Measurements from ENCODE around the gene DHTKD1.
"Not testable (repeated sequence)": the region's sequence is repeated elsewhere in the genome, so short reads cannot be mapped to it uniquely, and the experiment has no call there.

The DHTKD1 gene

GRCh38 chr10:12088919-12089318, 20.2 kb downstream of the DHTKD1 start:
- DNase-seq (ENCODE audit: low read depth), result no peak
- no peak for TF ChIP-seq CTCF (conservative IDR thresholded peaks at IDR 0.05; ENCODE audit: low read depth, low read length)
- H3K4me3 ChIP-seq (ENCODE audit: low read length), result no peak overlapping the region

GRCh38 chr10:12091421-12091820, 22.7 kb downstream of the DHTKD1 start:
- no peak for TF ChIP-seq CTCF (conservative IDR thresholded peaks at IDR 0.05; ENCODE audit: low read depth, low read length)
- DNase-seq (ENCODE audit: low read depth), result no peak
- no peak overlapping the region for H3K4me3 ChIP-seq (ENCODE audit: low read length)

GRCh38 chr10:12097361-12097760, 28.6 kb downstream of the DHTKD1 start:
- not testable (repeated sequence) for DNase-seq (ENCODE audit: low read depth); H3K4me3 ChIP-seq (ENCODE audit: low read length)

GRCh38 chr10:12097791-12098190, 29.0 kb downstream of the DHTKD1 start:
- TF ChIP-seq CTCF (conservative IDR thresholded peaks at IDR 0.05; ENCODE audit: low read depth, low read length), result no peak
- no peak overlapping the region for H3K4me3 ChIP-seq (ENCODE audit: low read length)
- DNase-seq (ENCODE audit: low read depth), result no peak

GRCh38 chr10:12098966-12099365, 30.2 kb downstream of the DHTKD1 start:
- no peak for DNase-seq (ENCODE audit: low read depth)
- no peak overlapping the region for H3K4me3 ChIP-seq (ENCODE audit: low read length)
- TF ChIP-seq CTCF (conservative IDR thresholded peaks at IDR 0.05; ENCODE audit: low read depth, low read length), result no peak

GRCh38 chr10:12103802-12104201, 35.0 kb downstream of the DHTKD1 start:
- H3K4me3 ChIP-seq (ENCODE audit: low read length), result no peak overlapping the region
- no peak for TF ChIP-seq CTCF (conservative IDR thresholded peaks at IDR 0.05; ENCODE audit: low read depth, low read length)
- DNase-seq (ENCODE audit: low read depth), result no peak

- no peak for TF ChIP-seq CTCF (conservative IDR thresholded peaks at IDR 0.05; ENCODE audit: low read depth, low read length)
- H3K4me3 ChIP-seq (ENCODE audit: low read length), result no peak overlapping the region
- DNase-seq (ENCODE audit: low read depth), result no peak
Observed at GRCh38 chr10:12107781-12108180, 39.0 kb downstream of the DHTKD1 start.

GRCh38 chr10:12109286-12109685, 40.5 kb downstream of the DHTKD1 start:
- no peak for TF ChIP-seq CTCF (conservative IDR thresholded peaks at IDR 0.05; ENCODE audit: low read depth, low read length)
- no peak overlapping the region for H3K4me3 ChIP-seq (ENCODE audit: low read length)
- DNase-seq (ENCODE audit: low read depth), result no peak
